ENCODE results near the gene INPP5B.

GRCh38 chr1:37983546-37983945, 36.7 kb upstream of the INPP5B start:
- TF ChIP-seq CTCF (IDR thresholded peaks at IDR 0.05; ENCODE audit: low read length) (no peak), EZH2 (optimal IDR thresholded peaks at IDR 0.05; ENCODE audit: low read depth, low read length) (no peak), EZH2phosphoT487 (IDR thresholded peaks at IDR 0.05; ENCODE audit: low read length) (no peak)

Measured in MM.1S (cell line).